ENCODE measurements around the gene AGRN.

DNA sequence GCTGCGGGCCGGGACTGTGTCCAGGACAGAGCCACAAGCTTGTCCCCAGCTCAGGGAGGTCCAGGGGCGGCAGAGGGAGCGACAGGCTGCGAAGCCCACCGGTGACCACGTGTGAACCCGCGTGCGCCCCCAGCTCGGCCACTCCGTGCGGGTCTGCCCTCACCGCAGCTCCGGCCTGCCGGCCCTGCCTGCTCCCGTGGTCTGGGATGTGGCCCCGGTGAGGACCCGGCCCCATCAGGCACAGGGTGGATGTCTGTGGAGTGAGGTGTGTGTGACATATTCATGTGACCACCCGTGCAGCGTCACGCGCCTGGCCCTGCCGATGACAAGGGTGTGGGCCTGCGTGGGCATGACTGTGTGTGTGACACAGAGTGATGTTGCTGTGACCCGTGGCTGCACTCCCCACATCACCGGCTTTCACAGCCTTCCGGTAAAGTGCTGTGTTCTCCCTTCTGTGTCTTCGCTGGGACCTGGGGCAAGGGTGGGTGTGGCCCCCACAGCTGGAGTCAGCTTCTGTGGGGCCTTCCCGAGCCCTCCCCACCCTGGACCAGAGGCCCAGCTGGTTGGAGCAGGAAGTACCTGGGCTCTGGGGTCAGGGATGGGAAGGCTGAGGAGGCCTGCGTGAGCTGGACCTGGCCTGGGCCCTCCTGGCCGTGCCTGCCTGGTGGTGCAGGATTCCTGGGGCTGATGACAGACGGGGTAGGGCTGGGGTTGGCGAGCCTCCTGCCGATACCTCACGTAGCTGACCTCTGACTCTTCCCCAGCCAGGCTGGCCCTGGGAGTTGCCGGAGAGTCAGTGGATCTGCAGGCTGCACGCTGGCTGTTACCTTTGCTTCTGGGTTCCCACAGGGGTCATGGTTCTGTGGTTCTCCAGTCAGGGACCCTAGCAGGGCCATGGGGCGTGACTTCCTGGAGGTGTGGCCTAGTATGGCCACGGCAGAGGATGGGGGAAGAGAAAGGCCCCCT is 50.1 kb downstream of the AGRN start:
- TF ChIP-seq, protein P1, sequence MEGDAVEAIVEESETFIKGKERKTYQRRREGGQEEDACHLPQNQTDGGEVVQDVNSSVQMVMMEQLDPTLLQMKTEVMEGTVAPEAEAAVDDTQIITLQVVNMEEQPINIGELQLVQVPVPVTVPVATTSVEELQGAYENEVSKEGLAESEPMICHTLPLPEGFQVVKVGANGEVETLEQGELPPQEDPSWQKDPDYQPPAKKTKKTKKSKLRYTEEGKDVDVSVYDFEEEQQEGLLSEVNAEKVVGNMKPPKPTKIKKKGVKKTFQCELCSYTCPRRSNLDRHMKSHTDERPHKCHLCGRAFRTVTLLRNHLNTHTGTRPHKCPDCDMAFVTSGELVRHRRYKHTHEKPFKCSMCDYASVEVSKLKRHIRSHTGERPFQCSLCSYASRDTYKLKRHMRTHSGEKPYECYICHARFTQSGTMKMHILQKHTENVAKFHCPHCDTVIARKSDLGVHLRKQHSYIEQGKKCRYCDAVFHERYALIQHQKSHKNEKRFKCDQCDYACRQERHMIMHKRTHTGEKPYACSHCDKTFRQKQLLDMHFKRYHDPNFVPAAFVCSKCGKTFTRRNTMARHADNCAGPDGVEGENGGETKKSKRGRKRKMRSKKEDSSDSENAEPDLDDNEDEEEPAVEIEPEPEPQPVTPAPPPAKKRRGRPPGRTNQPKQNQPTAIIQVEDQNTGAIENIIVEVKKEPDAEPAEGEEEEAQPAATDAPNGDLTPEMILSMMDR (conservative IDR thresholded peaks at IDR 0.05): no peak
- TF ChIP-seq ZFX (IDR thresholded peaks at IDR 0.05): no peak
